GM19099 (cell line): ENCODE measurements around the gene EXD2.

Experiments used
- POLR2A ChIP-seq: IDR thresholded peaks from 3 replicates; pipeline ENCODE4 v1.6.1; 2011; ENCODE audit warnings: low read depth; ENCODE audit not compliant: insufficient read length; ENCODE audit errors: extremely low read depth

Gene EXD2

DNA sequence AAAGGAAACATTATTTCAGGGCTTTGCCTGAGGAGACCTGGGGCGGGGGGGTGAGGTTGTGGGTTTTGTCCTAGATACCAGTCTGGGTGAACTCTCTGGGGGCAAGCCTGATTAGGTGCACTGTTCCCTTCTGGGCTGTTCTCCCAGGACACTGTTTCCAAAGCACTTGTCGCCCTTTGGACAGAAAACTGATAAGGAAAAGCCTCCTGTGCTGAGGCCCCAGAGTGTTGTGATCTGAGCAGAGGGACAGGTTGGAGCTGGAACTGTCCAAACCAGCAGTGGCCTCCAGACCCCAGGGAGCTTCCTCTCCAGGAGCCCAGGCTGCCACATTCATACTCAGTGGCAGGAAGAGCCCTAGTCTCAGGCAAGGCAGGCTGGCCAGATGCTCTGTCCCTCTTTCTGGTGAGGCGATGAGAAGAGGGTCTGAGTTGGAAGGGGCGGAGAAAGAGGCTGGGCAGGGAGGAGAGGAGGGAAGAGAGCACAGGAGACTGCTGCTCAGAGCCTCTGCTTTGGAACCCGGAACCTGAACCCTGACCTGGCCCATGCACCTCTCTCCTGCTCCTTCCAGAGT lies 70.5 kb downstream of the EXD2 start:
- TF ChIP-seq POLR2A, result no peak

DNA sequence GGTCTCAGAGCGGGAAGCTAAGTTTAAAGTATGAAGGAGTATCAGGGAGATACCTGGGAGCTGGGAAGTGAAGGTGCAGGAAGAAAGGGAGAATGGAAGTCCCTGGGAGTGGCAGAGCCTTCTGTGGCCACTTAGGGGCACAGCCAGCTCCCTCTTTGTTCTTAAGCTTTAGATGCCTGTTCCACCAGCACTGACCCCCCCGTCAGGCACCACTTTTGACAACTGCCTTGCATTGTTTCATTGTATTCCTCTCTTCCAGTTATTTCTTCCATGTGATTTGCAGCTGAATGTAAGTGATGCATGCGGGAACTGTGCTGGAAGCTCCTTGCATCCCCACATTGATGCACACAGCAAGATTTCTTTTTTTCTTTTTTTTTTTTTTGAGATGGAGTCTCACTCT lies 71.2 kb downstream of the EXD2 start:
- no peak for TF ChIP-seq POLR2A

DNA sequence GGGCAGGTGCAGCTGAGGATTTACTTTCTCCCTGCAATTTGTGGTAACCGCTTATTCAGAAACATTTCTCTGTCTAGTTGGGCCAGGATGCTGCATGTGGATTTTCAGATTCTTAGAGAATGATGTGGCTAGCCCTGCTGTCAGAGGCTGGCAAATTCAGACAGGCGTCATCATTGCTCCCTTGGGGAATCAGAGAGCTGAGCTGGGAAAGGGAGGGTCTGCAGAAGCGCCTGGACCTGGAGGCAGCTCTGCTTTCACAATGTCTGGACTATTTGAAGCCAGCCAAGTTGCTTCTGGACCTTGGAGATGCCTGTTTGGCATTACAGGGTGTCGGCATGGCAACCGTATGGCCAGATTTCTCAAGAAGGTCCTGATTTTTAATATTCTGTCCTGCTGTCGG lies 72.1 kb downstream of the EXD2 start:
- TF ChIP-seq POLR2A, result no peak

DNA sequence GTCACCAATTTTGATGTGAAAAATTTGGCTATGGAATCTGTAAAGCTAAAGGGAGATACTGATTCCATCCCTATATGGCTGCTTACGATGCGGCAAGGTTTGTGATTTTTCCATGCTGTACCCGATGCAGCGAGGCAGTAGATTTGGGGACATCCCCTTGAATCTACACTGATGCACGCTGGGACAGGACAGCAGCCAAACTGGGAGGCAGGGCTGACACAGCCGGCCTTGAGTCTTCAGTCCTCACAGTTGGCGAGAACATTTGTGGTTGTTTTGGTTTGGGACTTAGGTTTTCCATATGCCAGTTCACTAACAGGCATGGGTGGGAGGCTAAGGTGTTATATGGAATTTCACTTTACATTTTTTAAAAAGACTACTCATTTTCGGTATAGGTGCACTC lies 72.5 kb downstream of the EXD2 start:
- TF ChIP-seq POLR2A, result no peak

DNA sequence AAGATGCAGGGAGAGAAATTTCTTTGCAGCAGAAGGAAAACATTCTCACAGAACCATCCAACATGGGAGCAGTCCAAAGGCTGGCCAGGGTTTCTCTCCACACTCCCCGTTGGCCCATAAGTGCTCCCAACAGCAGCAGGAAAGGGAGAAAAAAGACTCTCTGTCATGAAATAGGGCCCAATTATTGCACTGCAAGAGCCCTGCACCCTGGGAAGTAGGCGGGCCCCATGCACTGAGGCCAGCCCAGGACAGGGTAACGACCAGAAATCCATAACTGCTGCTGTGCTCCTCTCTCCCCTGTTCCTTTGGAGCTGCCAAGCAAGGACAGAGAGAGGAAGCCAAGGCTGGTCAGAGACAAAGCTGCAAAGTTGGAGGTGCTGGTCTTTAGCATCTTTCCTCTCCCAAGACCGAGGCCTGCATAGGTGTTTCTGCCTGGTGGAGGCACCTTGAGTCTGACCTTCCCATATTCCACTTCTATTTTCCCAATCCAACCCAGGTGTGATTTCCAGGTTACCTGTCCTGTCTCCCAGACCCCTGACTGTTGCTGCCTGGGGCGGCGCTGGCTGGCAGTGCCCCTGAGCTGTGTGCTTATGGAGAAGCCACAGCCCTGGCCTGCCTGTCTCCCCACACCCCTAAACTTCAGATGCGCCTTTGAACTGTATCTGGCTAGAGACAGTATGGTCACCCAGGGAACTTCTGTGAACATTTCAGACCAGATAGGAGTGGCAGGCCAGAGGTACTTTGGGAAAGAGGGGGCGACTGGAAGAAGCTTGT lies 75.5 kb downstream of the EXD2 start:
- TF ChIP-seq POLR2A, result no peak

DNA sequence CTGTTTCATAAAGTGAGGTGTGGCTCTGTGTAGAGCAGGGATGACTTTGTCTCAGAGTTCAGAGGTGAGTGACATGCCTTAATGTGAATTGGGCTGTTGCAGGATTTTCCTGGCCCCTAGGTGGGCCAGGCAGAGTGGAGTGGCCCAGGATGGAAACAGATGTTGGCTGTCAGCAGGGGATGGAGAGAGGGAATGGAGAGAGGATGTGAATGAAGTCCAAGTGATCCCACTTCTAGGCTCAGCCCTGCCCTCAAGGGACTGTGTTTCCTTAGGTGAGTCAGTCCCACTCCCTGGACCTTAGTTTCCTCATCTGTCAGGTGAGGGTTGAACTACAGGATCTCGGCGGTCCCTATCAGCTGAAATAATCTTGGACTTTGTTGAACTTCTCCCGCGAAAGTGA lies 76.2 kb downstream of the EXD2 start:
- TF ChIP-seq POLR2A, result no peak

DNA sequence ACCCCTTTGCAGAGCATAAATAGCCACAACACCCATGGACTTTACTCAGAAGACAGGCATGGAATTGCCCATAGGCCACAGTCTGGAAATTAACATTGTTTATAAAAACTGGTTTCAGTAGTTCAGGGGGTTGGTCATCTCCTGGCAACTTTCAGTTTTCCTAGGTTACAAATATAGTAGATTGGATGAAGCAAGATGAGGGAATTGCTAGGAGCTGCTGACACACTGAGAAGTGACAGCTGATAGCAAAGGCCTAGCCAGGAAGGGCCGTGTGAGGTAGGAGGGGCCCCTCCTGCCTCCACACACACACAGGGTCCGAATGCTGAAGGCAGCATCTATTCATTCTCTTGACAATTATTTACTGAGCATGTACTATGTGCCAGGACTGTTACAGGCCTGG lies 76.9 kb downstream of the EXD2 start:
- no peak for TF ChIP-seq POLR2A

DNA sequence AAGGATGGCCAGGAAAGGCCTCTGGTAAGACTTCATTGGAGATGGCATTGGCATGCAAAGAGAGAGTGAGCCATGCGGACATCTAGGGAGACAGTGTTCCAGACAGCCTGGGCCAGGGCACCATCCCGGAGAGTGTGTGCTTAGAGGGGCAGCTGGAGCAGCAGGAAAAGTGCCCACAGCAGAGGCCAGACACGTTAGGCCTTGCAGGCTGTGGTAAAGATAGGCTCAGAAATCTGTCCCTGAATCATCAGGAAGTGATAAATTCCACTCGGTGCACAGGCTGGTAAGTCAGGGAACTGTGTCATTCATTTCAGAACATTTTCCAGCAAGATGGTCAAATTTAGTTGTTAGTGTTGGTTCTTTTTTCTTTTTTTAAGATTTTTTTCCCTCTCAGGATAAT lies 77.5 kb downstream of the EXD2 start:
- no peak for TF ChIP-seq POLR2A

DNA sequence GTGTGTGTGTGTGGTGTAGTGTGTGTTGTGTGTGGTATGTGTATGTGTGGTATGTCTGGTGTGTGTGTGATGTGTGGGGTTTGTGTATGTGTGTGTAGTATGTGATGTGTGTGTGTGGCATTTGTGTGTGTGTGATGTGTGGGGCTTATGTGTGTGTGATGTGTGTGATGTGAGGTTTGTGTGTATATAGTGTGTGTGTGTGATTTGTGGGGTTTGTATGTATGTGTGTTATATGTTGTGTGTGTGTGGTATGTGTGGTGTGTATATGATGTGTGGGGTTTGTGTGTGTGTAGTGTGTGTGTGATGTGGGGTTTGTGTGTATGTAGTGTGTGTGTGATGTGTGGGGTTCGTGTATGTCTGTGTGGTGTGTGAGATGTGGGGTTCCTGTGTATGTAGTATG lies 78.1 kb downstream of the EXD2 start:
- TF ChIP-seq POLR2A, result no peak

DNA sequence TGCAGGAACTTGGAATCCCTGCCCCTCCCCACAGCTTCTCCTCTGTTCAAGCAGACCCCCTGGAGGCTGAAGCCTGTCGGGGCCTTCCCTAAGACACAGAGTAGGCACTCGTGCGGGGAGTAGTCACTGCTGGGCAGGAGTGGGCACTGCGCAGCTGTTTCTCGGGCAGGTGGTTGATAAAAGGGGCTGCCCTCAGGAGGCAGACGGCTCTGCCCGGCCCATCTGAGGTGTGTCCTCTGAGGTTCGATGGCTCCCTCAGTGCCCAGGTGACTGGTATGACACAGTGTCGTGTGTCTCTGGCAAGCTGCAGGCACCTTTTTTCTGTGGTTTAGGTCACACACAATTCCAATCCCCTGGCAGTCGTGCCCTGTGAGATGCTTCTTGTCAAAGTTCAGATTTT lies 78.8 kb downstream of the EXD2 start:
- TF ChIP-seq POLR2A, result no peak

DNA sequence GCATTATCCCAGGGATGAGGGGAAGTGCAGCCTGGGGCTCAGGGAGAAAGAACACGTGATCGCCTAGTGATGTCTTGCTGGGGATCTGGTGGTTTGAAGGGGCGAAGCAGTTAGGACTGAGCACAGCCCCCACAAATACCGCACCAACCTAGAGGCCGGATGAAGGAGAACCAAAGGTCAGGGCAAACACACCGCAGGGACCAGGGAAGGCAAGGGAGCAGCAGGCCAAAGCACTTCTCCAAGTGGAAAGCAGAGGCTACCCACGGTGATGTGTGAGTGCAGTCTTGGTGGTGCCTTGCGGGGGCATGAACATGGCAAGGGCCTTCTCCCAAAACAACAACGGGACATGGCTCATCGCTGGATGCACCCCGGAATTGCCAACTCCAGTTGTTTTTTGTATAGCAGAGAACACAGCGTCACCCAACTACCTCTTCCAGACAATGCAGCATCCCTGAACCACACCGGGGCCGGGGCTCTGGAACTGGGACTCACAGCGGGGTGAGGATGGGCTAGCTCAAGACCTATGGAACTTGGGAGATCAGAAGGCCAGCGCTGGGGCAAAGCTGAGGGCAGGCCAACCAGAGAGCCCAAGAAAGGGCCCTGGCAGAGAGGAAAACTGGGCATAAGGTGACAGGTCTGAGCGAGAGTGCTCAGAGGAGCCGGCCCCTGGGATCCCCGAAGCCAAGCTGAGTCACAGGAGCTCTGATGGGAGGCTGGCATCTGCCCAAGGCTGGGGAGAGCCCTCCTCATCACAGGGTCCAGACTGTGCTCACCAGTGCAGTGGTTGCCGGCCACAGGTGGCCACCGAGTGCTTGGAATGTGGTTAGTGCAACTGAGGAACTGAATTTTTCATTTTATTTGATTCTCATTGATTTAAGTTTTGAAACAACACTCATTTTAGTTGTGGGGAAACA lies 79.8 kb downstream of the EXD2 start:
- no peak for TF ChIP-seq POLR2A

DNA sequence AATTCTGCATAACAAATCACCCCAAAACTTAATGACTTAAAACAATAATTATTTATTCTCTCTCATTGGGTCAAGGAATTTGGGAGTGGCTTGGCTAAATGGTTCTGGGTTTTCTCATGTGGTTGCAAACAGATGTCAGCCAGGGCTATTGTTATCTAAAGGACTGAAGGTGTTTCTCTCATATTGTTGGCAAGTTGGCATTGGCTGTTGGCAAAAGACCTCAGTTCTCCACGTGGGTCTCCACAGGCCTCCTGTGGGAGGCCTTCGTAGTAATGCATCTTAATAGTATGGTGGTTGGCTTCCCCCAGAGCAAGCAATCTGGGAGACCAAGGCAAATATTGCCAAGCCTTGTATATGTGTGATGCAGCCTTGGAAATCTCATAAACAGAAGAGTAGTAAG lies 83.0 kb downstream of the EXD2 start:
- TF ChIP-seq POLR2A, result no peak

DNA sequence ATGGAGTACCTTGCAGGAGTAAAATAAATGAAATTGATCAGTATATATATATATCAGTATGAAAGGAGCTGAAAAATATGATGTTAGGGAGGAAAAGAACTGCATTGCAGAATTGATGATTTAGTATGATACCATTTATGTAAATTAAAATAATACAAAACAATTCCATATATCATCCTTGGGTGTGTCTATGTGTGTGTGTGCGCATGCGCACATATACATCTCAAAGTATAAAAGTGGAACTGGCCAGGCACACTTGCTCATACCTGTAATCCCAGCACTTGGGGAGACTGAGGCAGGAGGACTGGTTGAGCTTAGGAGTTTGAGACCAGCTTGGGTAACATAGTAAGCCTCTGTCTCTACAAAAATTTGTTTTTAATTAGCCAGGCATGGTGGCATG lies 84.0 kb downstream of the EXD2 start:
- TF ChIP-seq POLR2A, result no peak

DNA sequence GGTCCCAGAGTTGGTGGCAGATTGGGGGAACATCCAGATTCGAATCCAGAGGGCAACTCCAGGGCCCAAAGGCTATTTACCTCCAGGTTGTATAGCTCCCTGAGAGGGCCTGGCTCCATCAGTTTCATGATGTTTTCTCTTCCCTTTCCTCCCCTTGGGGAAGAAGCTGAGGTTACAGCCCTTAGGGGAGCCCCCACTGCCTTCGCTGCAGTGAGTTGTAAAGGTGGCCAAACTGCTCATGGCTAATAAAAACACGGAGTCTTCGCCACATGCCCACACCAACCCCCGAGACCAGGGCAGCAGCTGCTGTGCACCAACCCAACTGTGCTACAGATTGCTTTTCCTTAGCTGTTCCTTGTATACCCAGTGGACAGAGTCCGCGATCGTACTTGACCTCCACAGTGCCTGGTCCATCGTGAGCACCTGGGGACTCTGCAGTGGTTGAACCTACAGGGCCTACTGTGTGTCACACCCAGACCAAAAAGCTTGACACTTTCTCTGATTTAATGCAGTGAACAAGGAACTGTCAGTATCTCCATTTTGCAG lies 89.5 kb downstream of the EXD2 start:
- no peak for TF ChIP-seq POLR2A

DNA sequence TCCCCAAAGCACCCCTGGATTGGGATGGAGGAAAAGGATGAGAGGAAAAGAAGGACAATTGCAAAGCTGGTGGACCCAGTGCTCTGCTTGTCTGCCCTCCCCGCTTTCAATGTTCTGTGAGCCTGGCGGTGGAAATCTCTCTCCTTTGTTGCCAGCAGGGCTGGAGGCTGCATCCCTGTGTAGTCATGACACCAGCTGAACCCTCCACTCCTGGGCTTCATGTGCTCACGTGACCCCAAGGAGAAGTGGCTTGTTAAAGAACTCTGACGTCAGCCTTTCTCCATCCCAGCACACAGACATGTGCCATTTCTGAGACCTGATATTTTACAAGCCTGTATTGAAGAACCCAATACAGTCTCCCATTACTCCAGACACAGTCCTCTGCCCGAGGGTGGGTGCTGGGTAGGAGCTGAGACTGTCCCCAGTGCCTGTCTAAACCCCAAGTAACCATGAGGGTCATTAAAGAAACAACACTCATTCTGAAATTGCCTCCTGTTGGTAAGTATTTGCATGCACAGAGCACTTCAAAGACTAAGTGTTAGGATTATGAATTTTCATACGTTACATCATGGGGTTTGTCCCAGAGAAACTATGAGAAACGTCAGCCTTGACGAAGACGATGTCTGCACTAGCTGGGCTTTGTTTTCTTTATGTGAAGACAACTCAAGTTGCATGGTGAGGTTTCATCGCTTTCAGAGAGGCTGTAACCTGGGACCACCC lies 90.3 kb downstream of the EXD2 start:
- no peak for TF ChIP-seq POLR2A
